GM12878 (cell line): ENCODE measurements around the gene TBC1D2B. TPM values are rescaled to one million over a fixed set of nuclear protein-coding genes. Genes with fewer than 3 reads are reported as not detected.

Experiments used
- ATAC-seq: fragments of 200-7000 bp; cut with Tn5 transposase; 3 replicates; pipeline ENCODE4 v1.9.1; 2020; ENCODE audit warnings: mild to moderate bottlenecking, moderate library complexity
- BruUV-seq: library from RNA; stranded (reverse); fragments of 400-500 nt; replicated peaks from 2 replicates; lab custom pipeline; 2021; lab: Mats Ljungman, UMichigan
- CTCF ChIA-PET: fragments of 300-600 bp; sonication (Branson Sonifier 250); formaldehyde crosslinking; extraction: SDS; loops from one replicate; lab custom pipeline; 2021; ENCODE audit warnings: inconsistent platforms; lab: Yijun Ruan, JAX
- POLR2A ChIA-PET: fragments of 350-600 bp; formaldehyde crosslinking; extraction: SDS; loops from one replicate; lab custom pipeline; 2021; ENCODE audit warnings: inconsistent platforms; lab: Charles Lee
- RAD21 ChIA-PET: fragments of 300-600 bp; sonication (Branson Sonifier 250); formaldehyde crosslinking; loops from one replicate; lab custom pipeline; 2023; ENCODE audit warnings: antibody characterized with exemption; ENCODE audit not compliant: unreplicated experiment; lab: Charles Lee
- SMC1A ChIA-PET: fragments of 300-600 bp; sonication (Branson Sonifier 250); formaldehyde crosslinking; loops from one replicate; lab custom pipeline; 2023; ENCODE audit not compliant: unreplicated experiment, uncharacterized antibody; lab: Charles Lee
- DNase-seq: peaks from one replicate; pipeline ENCODE4 v3.0.0-alpha.2; 2011; ENCODE audit warnings: low read depth, low spot score
- FAIRE-seq: peaks from 3 replicates; lab custom pipeline; 2011; peaks lifted over from hg19 to GRCh38; lab: Jason Lieb, UNC
- H2AFZ ChIP-seq: 2 replicates; pipeline ENCODE4 v1.6.0; 2011; ENCODE audit warnings: low read depth, low read length, control low read depth; ENCODE audit not compliant: control insufficient read depth
- H3K27ac ChIP-seq: 2 replicates; pipeline ENCODE4 v1.5.1; 2011; ENCODE audit warnings: control low read depth; ENCODE audit not compliant: control insufficient read depth, insufficient read depth
- H3K27me3 ChIP-seq, 2 experiments: replicated peaks in 1 of 2; 2 replicates each; pipeline versions ENCODE4 v1.6.0 to v1.6.1; 2011; ENCODE audit warnings: low read length in 1 of 2; ENCODE audit not compliant: control insufficient read depth in 2 of 2, insufficient read depth in 2 of 2
- H3K36me3 ChIP-seq, 2 experiments: 2 replicates each; pipeline ENCODE4 v1.5.1; 2011; ENCODE audit warnings: low read length in 1 of 2; ENCODE audit not compliant: control insufficient read depth in 2 of 2, insufficient read depth in 2 of 2
- H3K4me1 ChIP-seq: 2 replicates; pipeline ENCODE4 v1.6.1; 2011; ENCODE audit warnings: mild to moderate bottlenecking, low read length, moderate library complexity, mixed read lengths; ENCODE audit not compliant: control insufficient read depth, insufficient read depth
- H3K4me2 ChIP-seq: 2 replicates; pipeline ENCODE4 v1.6.0; 2011; ENCODE audit warnings: control low read depth; ENCODE audit not compliant: control insufficient read depth, insufficient read depth
- H3K4me3 ChIP-seq: fragments of 200-600 bp; sonication (generic); 2 replicates; pipeline ENCODE4 v1.5.1; 2016
- H3K79me2 ChIP-seq: 2 replicates; pipeline ENCODE4 v1.6.0; 2011; ENCODE audit warnings: low read length; ENCODE audit not compliant: control insufficient read depth, insufficient read depth
- H3K9ac ChIP-seq: 2 replicates; pipeline ENCODE4 v1.8.0; 2011; ENCODE audit warnings: low read length, control low read depth, mixed read lengths; ENCODE audit not compliant: control insufficient read depth, insufficient read depth
- H3K9me3 ChIP-seq: replicated peaks from 3 replicates; pipeline ENCODE4 v1.5.1; 2011; ENCODE audit warnings: mild to moderate bottlenecking, low read length; ENCODE audit not compliant: control insufficient read depth, insufficient read depth
- H4K20me1 ChIP-seq: 2 replicates; pipeline ENCODE4 v1.6.0; 2011; ENCODE audit not compliant: control insufficient read depth, insufficient read depth
- BCL11A ChIP-seq: IDR thresholded peaks from 2 replicates; pipeline ENCODE4 v1.6.1; 2011; ENCODE audit warnings: low read depth, low read length
- BCLAF1 ChIP-seq: fragments of 450-650 bp; IDR thresholded peaks from 2 replicates; pipeline ENCODE4 v1.6.1; 2017; ENCODE audit warnings: antibody characterized with exemption, mild to moderate bottlenecking, moderate library complexity
- CBX3 ChIP-seq: fragments of 200-600 bp; sonication (generic); IDR thresholded peaks from 2 replicates; pipeline ENCODE4 v1.6.1; 2016; ENCODE audit warnings: low read depth, borderline replicate concordance
- FOXM1 ChIP-seq: IDR thresholded peaks from 2 replicates; pipeline ENCODE4 v1.6.1; 2012; ENCODE audit warnings: low read depth, mild to moderate bottlenecking, inconsistent platforms, low read length, moderate library complexity
- JUNB ChIP-seq: IDR thresholded peaks from 2 replicates; pipeline ENCODE4 v1.6.1; 2016; ENCODE audit warnings: antibody characterized with exemption, mild to moderate bottlenecking
- MAX ChIP-seq: IDR thresholded peaks from 2 replicates; pipeline ENCODE4 v1.6.1; 2012; ENCODE audit warnings: low read depth, low read length, improper control_type of control experiment
- MLLT1 ChIP-seq: fragments of 450-650 bp; IDR thresholded peaks from 2 replicates; pipeline ENCODE4 v1.6.1; 2016; ENCODE audit warnings: mild to moderate bottlenecking
- MYC ChIP-seq: IDR thresholded peaks from 2 replicates; pipeline ENCODE4 v1.6.1; 2011; ENCODE audit warnings: mild to moderate bottlenecking, low read length, moderate library complexity, inconsistent platforms; ENCODE audit not compliant: insufficient read depth, insufficient replicate concordance, insufficient read length, severe bottlenecking
- NFIC ChIP-seq: IDR thresholded peaks from 2 replicates; pipeline ENCODE4 v1.6.1; 2012; ENCODE audit warnings: low read depth, mild to moderate bottlenecking, inconsistent platforms, low read length, moderate library complexity
- NFXL1 ChIP-seq: fragments of 450-650 bp; IDR thresholded peaks from 2 replicates; pipeline ENCODE4 v1.6.1; 2017; ENCODE audit warnings: antibody characterized with exemption, mild to moderate bottlenecking, borderline replicate concordance
- RBBP5 ChIP-seq: fragments of 200-600 bp; sonication (generic); conservative IDR thresholded peaks from 2 replicates; pipeline ENCODE4 v1.6.1; 2016
- RUNX3 ChIP-seq: IDR thresholded peaks from 2 replicates; pipeline ENCODE4 v1.6.1; 2012; ENCODE audit warnings: low read length, inconsistent platforms
- SMAD5 ChIP-seq: IDR thresholded peaks from 2 replicates; pipeline ENCODE4 v1.6.1; 2016; ENCODE audit warnings: antibody characterized with exemption, low read depth
- STAT1 ChIP-seq: fragments of 450-650 bp; conservative IDR thresholded peaks from 2 replicates; pipeline ENCODE4 v1.6.1; 2014; ENCODE audit warnings: antibody characterized with exemption, mild to moderate bottlenecking
- TBL1XR1 ChIP-seq: IDR thresholded peaks from 2 replicates; pipeline ENCODE4 v1.6.1; 2012; ENCODE audit warnings: low read depth, low read length, improper control_type of control experiment
- WRNIP1 ChIP-seq: IDR thresholded peaks from 2 replicates; pipeline ENCODE4 v1.6.1; 2011; ENCODE audit warnings: low read depth, low read length, improper control_type of control experiment, borderline replicate concordance
- YY1 ChIP-seq: IDR thresholded peaks from 2 replicates; pipeline ENCODE4 v1.6.1; 2011; ENCODE audit warnings: low read depth, mild to moderate bottlenecking, low read length
- ZNF207 ChIP-seq: fragments of 450-650 bp; IDR thresholded peaks from 2 replicates; pipeline ENCODE4 v1.6.1; 2014; ENCODE audit warnings: antibody characterized with exemption, mild to moderate bottlenecking, borderline replicate concordance
- ZNF274 ChIP-seq: IDR thresholded peaks from one replicate; pipeline ENCODE4 v1.8.0; 2011; ENCODE audit not compliant: insufficient read length, insufficient read depth
- ZNF622 ChIP-seq: fragments of 450-650 bp; IDR thresholded peaks from 2 replicates; pipeline ENCODE4 v1.6.1; 2017; ENCODE audit warnings: mild to moderate bottlenecking, inconsistent platforms
- WGBS: methylation state at CpG from one replicate; pipeline ENCODE4 v1.1.6; 2016; ENCODE audit warnings: low lambda C conversion rate; ENCODE audit not compliant: insufficient replicate concordance, insufficient coverage; ENCODE audit errors: missing lambda C conversion rate; 5-methylcytosine and 5-hydroxymethylcytosine counted together
- in situ Hi-C: fragments of 300-500 bp; cut with MboI; formaldehyde crosslinking; loops from 9 replicates; pipeline ENCODE4 v1.14.3; 2018; ENCODE audit warnings: mixed read lengths
- intact Hi-C: fragments of 100-400 bp; cut with micrococcal nuclease; formaldehyde crosslinking; loops from one replicate; pipeline ENCODE4 v1.14.2; 2022; ENCODE audit not compliant: unreplicated experiment
- polyA plus RNA-seq, 11 experiments: library from polyadenylated mRNA; depleted of rRNA in 4 of 11; unstranded in 6 of 11; stranded (reverse) in 5 of 11; fragments of >200 nt; fragmentation: Nextera tagmentation in 4 of 11; fragmentation: Illumina TruSeq in 1 of 11; extraction: Ambion mirVana in 4 of 11; extraction: Trizol in 1 of 11; gene quantifications; 1 replicate in 1 of 11; 2 replicates in 10 of 11; pipeline versions ENCODE4 v1.2.1 to v1.2.3, GENCODE V29; 2011 to 2016; ENCODE audit warnings: inconsistent platforms in 2 of 11, missing spikeins in 2 of 11, low read depth in 1 of 11
- total RNA-seq, 4 experiments: library from RNA; depleted of rRNA in 3 of 4; stranded (reverse); fragments of >200 nt in 3 of 4; fragmentation: Illumina TruSeq in 1 of 4; extraction: Trizol in 1 of 4; gene quantifications; 2 replicates each; pipeline versions ENCODE4 v1.2.1 to v1.2.3, GENCODE V29; 2013 to 2021

Gene TBC1D2B
- total and polyA plus RNA-seq, 10 of the 15 experiments (the other 5 are each of a cell fraction or from before 2014, with no cell fraction given), result 1.3 to 53.4 (median 19.4) TPM

GRCh38 chr15:78120523-78120922 is 43.0 kb upstream of the TBC1D2B start:
- TF ChIP-seq STAT1, result no peak
- TF ChIP-seq BCL11A, result no peak
- TF ChIP-seq MLLT1, result no peak
- no peak for TF ChIP-seq WRNIP1
- TF ChIP-seq TBL1XR1, result no peak
- TF ChIP-seq MYC, result no peak
- TF ChIP-seq NFIC, result no peak
- no peak for TF ChIP-seq ZNF207
- TF ChIP-seq ZNF274, result no peak
- TF ChIP-seq SMAD5, result no peak
- TF ChIP-seq BCLAF1, result no peak
- TF ChIP-seq RBBP5, result no peak
- TF ChIP-seq FOXM1, result no peak
- TF ChIP-seq JUNB, result no peak
- TF ChIP-seq CBX3, result no peak
- no peak for TF ChIP-seq ZNF622
- TF ChIP-seq NFXL1, result no peak
- TF ChIP-seq MAX, result no peak
- no peak for TF ChIP-seq RUNX3
- TF ChIP-seq YY1, result no peak
- CTCF ChIA-PET, result interaction anchor here (0.6 to 8.5 kb wide), 4 partner anchors 74 to 160 kb away, joined by 3 to 46 read pairs (median 10); no protein-coding TSS in a partner anchor
- 35% methylated on average over 5 of the region's 5 CpGs for WGBS
- H3K9me3 ChIP-seq, result no peaks in the 10 kb centered on the region
- POLR2A ChIA-PET, result no interaction called here
- H3K4me2 ChIP-seq, result no peak overlapping the region
- H3K79me2 ChIP-seq, result no peaks in the 10 kb centered on the region
- no peak overlapping the region for H3K9ac ChIP-seq
- no peak overlapping the region for H3K4me3 ChIP-seq
- no peaks in the 10 kb centered on the region for H3K27me3 ChIP-seq
- RAD21 ChIA-PET, result interaction anchor here (0.6 kb wide), 1 partner anchor 121 kb away, joined by 3 read pairs; no protein-coding TSS in a partner anchor
- intact Hi-C loops (no loop called here), in situ Hi-C loops (no loop called here)
- no TSS peak for BruUV-seq
- DNase-seq (no peak), ATAC-seq (no peak), FAIRE-seq (no peak)
- no peak overlapping the region for H3K27ac ChIP-seq
- no peak overlapping the region for H2AFZ ChIP-seq
- no peaks in the 10 kb centered on the region for H3K4me1 ChIP-seq
- H4K20me1 ChIP-seq, result no peaks in the 10 kb centered on the region
- no peaks in the 10 kb centered on the region for H3K36me3 ChIP-seq
- SMC1A ChIA-PET, result interaction anchor here (1.1 to 2.5 kb wide), 2 partner anchors 11 to 140 kb away, joined by 3 to 10 read pairs; partner anchors contain the start of gene CIB2
